Duodenal mucosa (tissue), 2 donors: ENCODE results near the gene CLIP1.
"Not testable (repeated sequence)": the region's sequence is repeated elsewhere in the genome, so short reads cannot be mapped to it uniquely, and the experiment has no call there.

Experiments used
- H3K27ac ChIP-seq: one replicate; pipeline ENCODE4 v1.7.0; 2013; ENCODE audit warnings: low read depth, low read length
- H3K27me3 ChIP-seq, 2 donors: one replicate each; pipeline ENCODE4 v1.7.0; 2013; ENCODE audit warnings: low read length in 2 of 2, control low read depth in 1 of 2; ENCODE audit not compliant: insufficient read depth in 2 of 2, control insufficient read depth in 1 of 2
- H3K36me3 ChIP-seq, 2 donors: one replicate each; pipeline ENCODE4 v1.7.0; 2013; ENCODE audit warnings: low read length in 2 of 2, control low read depth in 1 of 2; ENCODE audit not compliant: insufficient read depth in 2 of 2, control insufficient read depth in 1 of 2
- H3K4me1 ChIP-seq, 2 donors: one replicate each; pipeline ENCODE4 v1.7.0; 2013; ENCODE audit warnings: low read length in 2 of 2, control low read depth in 1 of 2; ENCODE audit not compliant: insufficient read depth in 2 of 2, control insufficient read depth in 1 of 2
- H3K4me3 ChIP-seq, 2 donors: one replicate each; pipeline ENCODE4 v1.7.0; 2013; ENCODE audit warnings: low read length in 2 of 2, low read depth in 1 of 2
- H3K9ac ChIP-seq, 2 donors: one replicate each; pipeline ENCODE4 v1.7.0; 2013; ENCODE audit warnings: low read length in 2 of 2, low read depth in 1 of 2
- H3K9me3 ChIP-seq, 2 donors: one replicate each; pipeline ENCODE4 v1.7.0; 2013; ENCODE audit warnings: low read length in 2 of 2, control low read depth in 1 of 2; ENCODE audit not compliant: control insufficient read depth in 1 of 2

CLIP1 gene

DNA sequence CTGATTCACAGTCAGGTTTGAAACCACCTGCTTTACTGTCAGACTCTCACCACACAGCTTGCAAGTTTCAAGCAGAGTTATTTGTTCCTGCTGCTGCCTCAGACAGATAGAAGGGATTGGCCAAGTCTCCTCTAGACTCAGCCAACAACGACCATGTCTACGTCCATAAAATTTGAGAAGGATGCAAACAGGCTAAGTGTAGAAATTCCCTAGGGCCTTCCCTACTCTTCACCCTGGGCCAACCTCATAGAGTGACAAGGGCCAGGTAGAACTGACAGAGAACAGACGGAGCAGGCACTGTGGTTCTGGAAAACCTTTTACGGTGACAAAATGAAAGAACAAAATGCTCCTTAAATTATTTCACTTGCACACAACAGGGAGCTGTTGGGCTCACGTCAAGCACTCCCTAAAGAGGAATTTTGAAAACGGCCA, 39.5 kb downstream of the CLIP1 start:
- Histone ChIP-seq H3K36me3 (peaks cover 6 to 22% of the 10 kb centered on the region in 2 donors), H3K4me3 (no peak overlapping the region)

DNA sequence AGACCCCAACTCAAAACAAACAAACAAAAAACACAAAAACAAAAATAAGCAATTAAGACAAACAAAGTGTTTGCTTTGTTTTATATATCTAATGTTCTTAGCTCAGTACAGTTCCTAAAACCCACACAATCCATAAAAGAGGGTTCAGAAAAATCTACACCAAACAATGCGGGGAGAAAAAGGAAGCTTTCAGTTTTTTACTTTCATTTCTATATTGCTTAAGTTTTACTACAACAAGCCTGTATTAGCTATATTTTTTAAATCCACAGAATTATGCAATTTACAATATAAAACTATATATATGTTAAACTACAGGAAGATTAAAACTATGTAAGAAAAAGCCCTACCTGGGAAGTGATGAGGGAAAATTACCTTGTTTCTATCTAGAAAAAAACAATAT, 41.4 kb downstream of the CLIP1 start:
- Histone ChIP-seq H3K4me3 (no peak overlapping the region), H3K9me3 (no peaks in the 10 kb centered on the region), H3K36me3 (peaks cover 6 to 34% of the 10 kb centered on the region in 2 donors), H3K9ac (no peak overlapping the region), H3K27me3 (no peaks in the 10 kb centered on the region), H3K27ac (no peak overlapping the region), H3K4me1 (no peaks in the 10 kb centered on the region)

More for the DNA sequence above, 39.5 kb downstream of the CLIP1 start:
- H3K4me1 ChIP-seq: no peaks in the 10 kb centered on the region
- H3K27ac ChIP-seq: no peak overlapping the region
- no peaks in the 10 kb centered on the region for H3K27me3 ChIP-seq
- no peak overlapping the region for H3K9ac ChIP-seq
- no peaks in the 10 kb centered on the region for H3K9me3 ChIP-seq

DNA sequence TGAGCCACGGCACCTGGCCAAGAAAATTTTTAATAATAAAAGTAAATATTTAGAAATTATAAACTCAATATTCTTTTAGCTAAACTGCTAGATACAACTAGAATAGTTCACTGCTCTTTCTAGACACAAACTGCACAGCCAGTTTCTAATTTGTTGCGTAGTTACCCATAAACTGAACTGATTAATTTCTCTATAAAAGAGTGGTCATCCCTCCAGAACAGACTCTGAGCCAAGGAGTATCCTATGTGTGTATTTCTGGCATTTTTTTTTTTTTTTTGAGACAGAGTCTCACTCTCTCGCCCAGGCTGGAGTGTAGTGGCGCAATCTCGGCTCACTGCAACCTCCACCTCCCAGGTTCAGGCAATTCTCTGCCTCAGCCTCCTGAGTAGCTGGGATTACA, 45.7 kb downstream of the CLIP1 start:
- H3K9ac ChIP-seq, H3K27ac ChIP-seq, H3K4me1 ChIP-seq, H3K27me3 ChIP-seq, H3K9me3 ChIP-seq, H3K4me3 ChIP-seq: not testable (repeated sequence)
- H3K36me3 ChIP-seq: peaks cover 6 to 40% of the 10 kb centered on the region in 2 donors

GRCh38 chr12:122374707-122375106, 47.8 kb downstream of the CLIP1 start:
- Histone ChIP-seq H3K9me3 (no peaks in the 10 kb centered on the region), H3K27me3 (no peaks in the 10 kb centered on the region), H3K4me1 (no peaks in the 10 kb centered on the region), H3K27ac (no peak overlapping the region), H3K36me3 (peaks cover 12 to 35% of the 10 kb centered on the region in 2 donors), H3K4me3 (no peak overlapping the region), H3K9ac (no peak overlapping the region)

GRCh38 chr12:122371475-122372045, 50.9 kb downstream of the CLIP1 start:
- Histone ChIP-seq H3K4me1 (peaks cover 6 to 10% of the 10 kb centered on the region in 2 donors), H3K4me3 (no peak overlapping the region), H3K27ac (peak overlapping the region; percentile 44), H3K27me3 (no peaks in the 10 kb centered on the region), H3K9me3 (no peaks in the 10 kb centered on the region), H3K36me3 (peaks cover 7 to 15% of the 10 kb centered on the region in 2 donors), H3K9ac (no peak overlapping the region)

DNA sequence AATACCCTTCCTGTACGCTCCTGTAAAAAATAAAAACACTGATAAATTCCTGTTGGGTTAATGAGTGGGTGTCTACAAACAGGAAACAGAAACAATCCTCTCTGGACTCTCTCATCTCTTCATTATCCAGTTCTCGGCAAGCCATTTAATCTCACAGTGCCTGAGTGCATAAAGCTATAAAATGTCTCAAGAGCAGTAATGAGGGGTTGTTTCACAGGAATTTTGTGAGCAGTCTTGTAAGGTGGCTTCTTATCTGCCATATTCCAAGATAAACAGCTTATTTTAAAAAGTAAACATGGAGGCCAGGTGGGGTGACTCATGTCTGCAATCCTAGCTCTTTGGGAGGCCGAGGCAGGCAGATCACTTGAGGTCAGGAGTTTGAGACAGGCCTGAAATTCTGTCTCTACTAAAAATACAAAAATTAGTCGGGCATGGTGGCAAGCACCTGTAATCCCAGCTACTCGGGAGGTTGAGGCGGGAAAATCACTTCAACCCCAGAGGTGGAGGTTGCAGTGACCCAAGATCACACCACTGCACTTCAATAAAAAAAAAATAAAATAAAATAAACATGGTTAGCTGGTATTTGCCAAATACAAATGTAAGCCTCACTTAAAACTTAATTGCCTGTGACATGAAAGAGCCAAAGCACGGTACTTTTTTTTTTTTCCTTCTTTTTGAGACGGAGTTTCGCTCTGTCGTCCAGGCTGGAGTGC, 54.0 kb downstream of the CLIP1 start:
- no peak overlapping the region for H3K4me3 ChIP-seq
- no peak overlapping the region for H3K27ac ChIP-seq
- peak overlapping the region in 1 of 2 donors; percentile 12 for H3K9ac ChIP-seq
- peaks cover 6 to 10% of the 10 kb centered on the region in 2 donors for H3K4me1 ChIP-seq
- peaks cover 9% of the 10 kb centered on the region in 2 donors for H3K36me3 ChIP-seq
- no peaks in the 10 kb centered on the region for H3K27me3 ChIP-seq
- H3K9me3 ChIP-seq: no peaks in the 10 kb centered on the region

- H3K4me1 ChIP-seq, H3K4me3 ChIP-seq, H3K27ac ChIP-seq, H3K27me3 ChIP-seq, H3K9ac ChIP-seq, H3K9me3 ChIP-seq: not testable (repeated sequence)
- H3K36me3 ChIP-seq: peaks cover 9 to 14% of the 10 kb centered on the region in 2 donors
Observed at GRCh38 chr12:122367632-122368031, 54.8 kb downstream of the CLIP1 start.

DNA sequence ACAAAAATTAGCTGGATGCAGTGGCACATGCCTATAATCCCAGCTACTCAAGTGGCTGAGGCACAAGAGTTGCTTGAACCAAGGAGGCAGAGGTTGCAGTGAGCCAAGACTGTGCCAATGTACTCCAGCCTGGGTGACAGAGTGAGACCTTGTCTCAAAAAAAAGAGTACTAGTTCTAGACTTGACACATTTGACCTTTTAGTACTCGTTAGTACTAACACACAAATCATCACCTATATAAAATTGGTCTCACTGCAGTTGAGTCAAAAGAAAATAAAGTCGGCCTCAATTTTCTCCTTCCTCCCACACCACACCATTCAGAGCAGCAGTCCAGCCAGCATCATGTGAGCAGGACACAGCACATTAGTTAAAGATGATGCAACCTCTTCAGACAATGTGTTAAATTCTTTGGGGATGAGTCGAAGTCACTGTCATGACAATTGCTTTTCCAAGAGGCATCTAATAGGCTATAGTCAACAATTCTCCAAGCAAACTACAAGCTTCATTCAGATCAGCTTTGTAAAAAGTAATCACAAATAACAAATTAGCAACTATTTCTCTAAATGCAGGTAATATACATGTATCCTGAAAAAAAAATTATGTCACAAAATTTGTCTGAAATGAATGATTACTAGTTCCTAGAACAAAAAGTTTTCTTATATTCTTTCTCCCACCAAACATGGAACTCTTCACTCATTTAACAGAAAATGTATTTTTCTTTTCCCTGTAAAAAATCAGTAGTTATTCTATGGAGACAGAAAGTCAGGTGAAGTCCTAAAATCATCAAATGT, 55.6 kb downstream of the CLIP1 start:
- H3K27ac ChIP-seq: no peak overlapping the region
- peaks cover 6 to 10% of the 10 kb centered on the region in 2 donors for H3K4me1 ChIP-seq

GRCh38 chr12:122365226-122365625, 57.2 kb downstream of the CLIP1 start:
- peaks cover 7 to 26% of the 10 kb centered on the region in 2 donors for H3K36me3 ChIP-seq
- H3K27ac ChIP-seq, H3K27me3 ChIP-seq: not testable (repeated sequence)

More for the DNA sequence above, 55.6 kb downstream of the CLIP1 start:
- no peak overlapping the region for H3K9ac ChIP-seq
- no peaks in the 10 kb centered on the region for H3K27me3 ChIP-seq
- peaks cover 9 to 12% of the 10 kb centered on the region in 2 donors for H3K36me3 ChIP-seq
- no peak overlapping the region for H3K4me3 ChIP-seq
- no peaks in the 10 kb centered on the region for H3K9me3 ChIP-seq

GRCh38 chr12:122363782-122364181, 58.7 kb downstream of the CLIP1 start:
- Histone ChIP-seq H3K9ac (no peak overlapping the region), H3K27me3 (no peaks in the 10 kb centered on the region), H3K4me1 (peaks cover 6 to 10% of the 10 kb centered on the region in 2 donors), H3K27ac (no peak overlapping the region), H3K9me3 (no peaks in the 10 kb centered on the region), H3K4me3 (no peak overlapping the region), H3K36me3 (peaks cover 16 to 35% of the 10 kb centered on the region in 2 donors)

More at GRCh38 chr12:122365226-122365625, 57.2 kb downstream of the CLIP1 start:
- not testable (repeated sequence) for H3K4me3 ChIP-seq, H3K9ac ChIP-seq, H3K9me3 ChIP-seq, H3K4me1 ChIP-seq
